Mucosa of stomach (tissue), 1 donor: ENCODE results near the gene SORCS2.

Experiments used
- H3K27me3 ChIP-seq: one replicate; pipeline ENCODE4 v1.7.0; 2013; ENCODE audit warnings: mild to moderate bottlenecking, low read length; ENCODE audit not compliant: control insufficient read depth, insufficient read depth
- H3K36me3 ChIP-seq: one replicate; pipeline ENCODE4 v1.7.0; 2013; ENCODE audit warnings: low read length; ENCODE audit not compliant: control insufficient read depth, insufficient read depth
- H3K4me1 ChIP-seq: one replicate; pipeline ENCODE4 v1.7.0; 2013; ENCODE audit warnings: mild to moderate bottlenecking, low read length; ENCODE audit not compliant: control insufficient read depth, insufficient read depth
- H3K4me3 ChIP-seq: one replicate; pipeline ENCODE4 v1.7.0; 2013; ENCODE audit warnings: low read length
- H3K9ac ChIP-seq: one replicate; pipeline ENCODE4 v1.7.0; 2013; ENCODE audit warnings: mild to moderate bottlenecking, low read length, moderate library complexity
- H3K9me3 ChIP-seq: one replicate; pipeline ENCODE4 v1.7.0; 2013; ENCODE audit warnings: mild to moderate bottlenecking, low read length, moderate library complexity; ENCODE audit not compliant: control insufficient read depth
- donor health status: Pancreatic carcinoma.

The SORCS2 gene

GRCh38 chr4:7248857-7249256 is 56.5 kb downstream of the SORCS2 start:
- no peaks in the 10 kb centered on the region for H3K4me1 ChIP-seq
- H3K9me3 ChIP-seq = no peaks in the 10 kb centered on the region
- no peaks in the 10 kb centered on the region for H3K36me3 ChIP-seq
- H3K4me3 ChIP-seq = no peak overlapping the region
- no peaks in the 10 kb centered on the region for H3K27me3 ChIP-seq
- no peak overlapping the region for H3K9ac ChIP-seq

- Histone ChIP-seq H3K4me3 (no peak overlapping the region), H3K9me3 (no peaks in the 10 kb centered on the region), H3K36me3 (no peaks in the 10 kb centered on the region), H3K4me1 (no peaks in the 10 kb centered on the region), H3K27me3 (no peaks in the 10 kb centered on the region), H3K9ac (no peak overlapping the region)
Measured at GRCh38 chr4:7251321-7251720, 59.0 kb downstream of the SORCS2 start.

- Histone ChIP-seq H3K27me3 (no peaks in the 10 kb centered on the region), H3K9me3 (no peaks in the 10 kb centered on the region), H3K9ac (no peak overlapping the region), H3K4me1 (no peaks in the 10 kb centered on the region), H3K4me3 (no peak overlapping the region), H3K36me3 (no peaks in the 10 kb centered on the region)
Measured at GRCh38 chr4:7252051-7252450, 59.7 kb downstream of the SORCS2 start.

- Histone ChIP-seq H3K27me3 (no peaks in the 10 kb centered on the region), H3K9ac (no peak overlapping the region), H3K4me3 (no peak overlapping the region), H3K9me3 (no peaks in the 10 kb centered on the region), H3K36me3 (no peaks in the 10 kb centered on the region), H3K4me1 (no peaks in the 10 kb centered on the region)
Measured at GRCh38 chr4:7252510-7253340, 60.4 kb downstream of the SORCS2 start.

- no peaks in the 10 kb centered on the region for H3K9me3 ChIP-seq
- no peak overlapping the region for H3K4me3 ChIP-seq
- H3K27me3 ChIP-seq = no peaks in the 10 kb centered on the region
- H3K9ac ChIP-seq = no peak overlapping the region
- no peaks in the 10 kb centered on the region for H3K36me3 ChIP-seq
- H3K4me1 ChIP-seq = no peaks in the 10 kb centered on the region
Measured at GRCh38 chr4:7253341-7253700, 61.0 kb downstream of the SORCS2 start.

GRCh38 chr4:7253837-7254236 is 61.5 kb downstream of the SORCS2 start:
- no peaks in the 10 kb centered on the region for H3K27me3 ChIP-seq
- no peak overlapping the region for H3K9ac ChIP-seq
- no peaks in the 10 kb centered on the region for H3K36me3 ChIP-seq
- no peak overlapping the region for H3K4me3 ChIP-seq
- H3K4me1 ChIP-seq = no peaks in the 10 kb centered on the region
- no peaks in the 10 kb centered on the region for H3K9me3 ChIP-seq

- Histone ChIP-seq H3K4me3 (no peak overlapping the region), H3K36me3 (no peaks in the 10 kb centered on the region), H3K4me1 (no peaks in the 10 kb centered on the region), H3K9me3 (no peaks in the 10 kb centered on the region), H3K9ac (no peak overlapping the region), H3K27me3 (no peaks in the 10 kb centered on the region)
Measured at GRCh38 chr4:7254736-7255487, 62.6 kb downstream of the SORCS2 start.

GRCh38 chr4:7255488-7255881 is 63.1 kb downstream of the SORCS2 start:
- H3K27me3 ChIP-seq = no peaks in the 10 kb centered on the region
- H3K36me3 ChIP-seq = no peaks in the 10 kb centered on the region
- no peaks in the 10 kb centered on the region for H3K9me3 ChIP-seq
- H3K9ac ChIP-seq = no peak overlapping the region
- H3K4me3 ChIP-seq = no peak overlapping the region
- H3K4me1 ChIP-seq = no peaks in the 10 kb centered on the region

GRCh38 chr4:7255996-7256395 is 63.7 kb downstream of the SORCS2 start:
- Histone ChIP-seq H3K4me1 (no peaks in the 10 kb centered on the region), H3K9ac (no peak overlapping the region), H3K4me3 (no peak overlapping the region), H3K9me3 (no peaks in the 10 kb centered on the region), H3K27me3 (no peaks in the 10 kb centered on the region), H3K36me3 (no peaks in the 10 kb centered on the region)

GRCh38 chr4:7256984-7257810 is 64.9 kb downstream of the SORCS2 start:
- H3K9ac ChIP-seq = no peak overlapping the region
- no peaks in the 10 kb centered on the region for H3K9me3 ChIP-seq
- H3K4me1 ChIP-seq = no peaks in the 10 kb centered on the region
- H3K27me3 ChIP-seq = no peaks in the 10 kb centered on the region
- H3K36me3 ChIP-seq = no peaks in the 10 kb centered on the region
- H3K4me3 ChIP-seq = no peak overlapping the region

GRCh38 chr4:7259039-7259438 is 66.7 kb downstream of the SORCS2 start:
- Histone ChIP-seq H3K27me3 (no peaks in the 10 kb centered on the region), H3K4me1 (no peaks in the 10 kb centered on the region), H3K9ac (no peak overlapping the region), H3K9me3 (no peaks in the 10 kb centered on the region), H3K36me3 (no peaks in the 10 kb centered on the region), H3K4me3 (no peak overlapping the region)

- H3K27me3 ChIP-seq = no peaks in the 10 kb centered on the region
- no peak overlapping the region for H3K4me3 ChIP-seq
- H3K4me1 ChIP-seq = no peaks in the 10 kb centered on the region
- H3K9me3 ChIP-seq = no peaks in the 10 kb centered on the region
- H3K9ac ChIP-seq = no peak overlapping the region
- no peaks in the 10 kb centered on the region for H3K36me3 ChIP-seq
Measured at GRCh38 chr4:7260569-7260968, 68.2 kb downstream of the SORCS2 start.
